H1 (cell line): ENCODE data around the gene EIF4A2. TPM values are rescaled to one million over a fixed set of nuclear protein-coding genes. Genes with fewer than 3 reads are reported as not detected.

Experiments
- CTCF ChIA-PET: fragments of 300-600 bp; sonication (Branson Sonifier 250); formaldehyde crosslinking; loops from one replicate; lab custom pipeline; 2021; ENCODE audit not compliant: partially characterized antibody; lab: Charles Lee
- POLR2A ChIA-PET: fragments of 300-600 bp; sonication (Branson Sonifier 250); formaldehyde crosslinking; loops from one replicate; lab custom pipeline; 2021; ENCODE audit warnings: inconsistent platforms; ENCODE audit not compliant: partially characterized antibody; lab: Charles Lee
- DNase-seq, 2 experiments: peaks; one replicate each; pipeline versions ENCODE4 v3.0.0 to v3.0.0-alpha.2; 2010 to 2022; ENCODE audit warnings: low spot score in 2 of 2, low read depth in 1 of 2, mixed read lengths in 1 of 2
- FAIRE-seq: peaks from 2 replicates; lab custom pipeline; 2011; peaks lifted over from hg19 to GRCh38; lab: Jason Lieb, UNC
- H2AFZ ChIP-seq: 2 replicates; pipeline ENCODE4 v1.8.1; 2012; ENCODE audit warnings: low read length, inconsistent platforms
- H2AK5ac ChIP-seq: 2 replicates; pipeline ENCODE4 v1.6.1; 2013; ENCODE audit warnings: low read depth, low read length
- H2BK120ac ChIP-seq: replicated peaks from 2 replicates; pipeline ENCODE3; 2013; ENCODE audit warnings: low read depth, low read length, inconsistent platforms
- H2BK12ac ChIP-seq: 2 replicates; pipeline ENCODE4 v1.6.1; 2013; ENCODE audit warnings: low read depth, low read length
- H2BK15ac ChIP-seq: 2 replicates; pipeline ENCODE4 v1.6.1; 2013; ENCODE audit warnings: low read length
- H2BK20ac ChIP-seq: 2 replicates; pipeline ENCODE4 v1.6.1; 2013; ENCODE audit warnings: low read length
- H2BK5ac ChIP-seq: 2 replicates; pipeline ENCODE4 v1.6.1; 2013; ENCODE audit warnings: low read depth, low read length
- H3K14ac ChIP-seq: 2 replicates; pipeline ENCODE4 v1.6.1; 2013; ENCODE audit warnings: inconsistent platforms; ENCODE audit not compliant: insufficient read length
- H3K18ac ChIP-seq: 2 replicates; pipeline ENCODE4 v1.6.1; 2013; ENCODE audit warnings: low read length; ENCODE audit errors: extremely low read depth
- H3K23ac ChIP-seq: 2 replicates; pipeline ENCODE4 v1.6.1; 2013; ENCODE audit warnings: inconsistent platforms; ENCODE audit not compliant: insufficient read length
- H3K23me2 ChIP-seq: 2 replicates; pipeline ENCODE4 v1.6.1; 2013; ENCODE audit warnings: low read depth, low read length
- H3K27ac ChIP-seq: 2 replicates; pipeline ENCODE4 v1.6.1; 2011; ENCODE audit warnings: low read depth, low read length, inconsistent platforms
- H3K27me3 ChIP-seq, 4 experiments: replicated peaks in 1 of 4; 1 replicate in 1 of 4; 2 replicates in 3 of 4; pipeline versions ENCODE4 v1.6.1 to v1.8.1; 2011 to 2013; ENCODE audit warnings: low read length in 3 of 4, mild to moderate bottlenecking in 3 of 4, inconsistent platforms in 2 of 4, mixed read lengths in 2 of 4, moderate library complexity in 1 of 4; ENCODE audit not compliant: control insufficient read depth in 3 of 4, insufficient read depth in 3 of 4; ENCODE audit errors: extremely low read depth in 1 of 4
- H3K36me3 ChIP-seq, 4 experiments: 2 replicates each; pipeline versions ENCODE4 v1.6.1 to v1.8.1; 2011 to 2013; ENCODE audit warnings: mild to moderate bottlenecking in 4 of 4, low read length in 3 of 4, moderate library complexity in 2 of 4, control low read depth in 1 of 4, inconsistent platforms in 1 of 4; ENCODE audit not compliant: insufficient read depth in 4 of 4, control insufficient read depth in 2 of 4
- H3K4ac ChIP-seq: replicated peaks from 2 replicates; pipeline ENCODE3; 2013; ENCODE audit warnings: low read length, low read depth, mixed read lengths, inconsistent platforms; ENCODE audit not compliant: insufficient read length
- H3K4me1 ChIP-seq, 4 experiments: replicated peaks in 1 of 4; 1 replicate in 1 of 4; 2 replicates in 3 of 4; pipeline versions ENCODE4 v1.6.1 to v1.8.1; 2011 to 2013; ENCODE audit warnings: low read length in 3 of 4, inconsistent platforms in 2 of 4, mixed read lengths in 1 of 4; ENCODE audit not compliant: insufficient read depth in 4 of 4, control insufficient read depth in 3 of 4
- H3K4me2 ChIP-seq, 2 experiments: 2 replicates each; pipeline versions ENCODE4 v1.6.1 to v1.8.1; 2011 to 2013; ENCODE audit warnings: low read depth in 2 of 2, low read length in 2 of 2, control low read depth in 1 of 2, inconsistent platforms in 1 of 2, mild to moderate bottlenecking in 1 of 2; ENCODE audit not compliant: insufficient read depth in 1 of 2
- H3K4me3 ChIP-seq, 4 experiments: fragments of 200-600, 300-600 bp in 1 of 4; sonication (generic), shearing (Covaris generic), sonication (Bioruptor Twin) in 1 of 4; 2 replicates each; pipeline versions ENCODE4 v1.5.1 to v1.8.1; 2011 to 2016; ENCODE audit warnings: low read length in 4 of 4, low read depth in 3 of 4, control low read depth in 2 of 4, inconsistent platforms in 2 of 4, mild to moderate bottlenecking in 2 of 4, mixed read lengths in 1 of 4, moderate library complexity in 1 of 4; ENCODE audit not compliant: insufficient read depth in 2 of 4; ENCODE audit errors: extremely low read depth in 1 of 4
- H3K56ac ChIP-seq: replicated peaks from 2 replicates; pipeline ENCODE3; 2013; ENCODE audit warnings: low read depth, mild to moderate bottlenecking, mixed read lengths, low read length, inconsistent platforms; ENCODE audit not compliant: insufficient read length
- H3K79me1 ChIP-seq: 2 replicates; pipeline ENCODE4 v1.6.1; 2013; ENCODE audit warnings: low read depth, low read length, control low read depth
- H3K79me2 ChIP-seq, 2 experiments: 2 replicates each; pipeline versions ENCODE4 v1.6.1 to v1.8.1; 2012 to 2013; ENCODE audit warnings: low read length in 2 of 2, mild to moderate bottlenecking in 2 of 2, inconsistent platforms in 1 of 2; ENCODE audit not compliant: insufficient read depth in 2 of 2, control insufficient read depth in 1 of 2
- H3K9ac ChIP-seq, 4 experiments: replicated peaks in 1 of 4; 1 replicate in 1 of 4; 2 replicates in 3 of 4; pipeline versions ENCODE4 v1.6.1 to v1.8.1; 2011 to 2013; ENCODE audit warnings: low read depth in 3 of 4, low read length in 3 of 4, control low read depth in 2 of 4, mild to moderate bottlenecking in 2 of 4, moderate library complexity in 2 of 4, inconsistent platforms in 1 of 4; ENCODE audit errors: extremely low read depth in 1 of 4
- H3K9me3 ChIP-seq, 2 experiments: 2 replicates each; pipeline versions ENCODE4 v1.6.1 to v1.8.1; 2012 to 2013; ENCODE audit warnings: mild to moderate bottlenecking in 2 of 2, moderate library complexity in 2 of 2, control low read depth in 1 of 2, inconsistent platforms in 1 of 2, low read depth in 1 of 2, low read length in 1 of 2, mixed read lengths in 1 of 2; ENCODE audit not compliant: insufficient read depth in 2 of 2
- H4K20me1 ChIP-seq, 2 experiments: replicated peaks in 1 of 2; 2 replicates each; pipeline versions ENCODE3 to v1.8.1; 2011 to 2013; ENCODE audit warnings: inconsistent platforms in 2 of 2, low read length in 2 of 2, mild to moderate bottlenecking in 1 of 2; ENCODE audit not compliant: insufficient read depth in 2 of 2, control insufficient read depth in 1 of 2
- H4K5ac ChIP-seq: 2 replicates; pipeline ENCODE4 v1.6.1; 2013; ENCODE audit warnings: low read length, low read depth, mixed read lengths, inconsistent platforms; ENCODE audit not compliant: insufficient read length
- H4K8ac ChIP-seq: 2 replicates; pipeline ENCODE4 v1.8.0; 2013; ENCODE audit warnings: mild to moderate bottlenecking, moderate library complexity, low read length, inconsistent platforms; ENCODE audit not compliant: insufficient read depth; ENCODE audit errors: extremely low read depth
- H4K91ac ChIP-seq: replicated peaks from 2 replicates; pipeline ENCODE3; 2013; ENCODE audit warnings: low read length, mixed read lengths, inconsistent platforms; ENCODE audit not compliant: insufficient read length
- ASH2L ChIP-seq: fragments of 200-600, 300-600 bp; sonication (generic); IDR thresholded peaks from one replicate; pipeline ENCODE4 v1.7.1; 2017; ENCODE audit warnings: low read length
- CEBPB ChIP-seq: IDR thresholded peaks from 2 replicates; pipeline ENCODE4 v1.6.1; 2012; ENCODE audit warnings: low read depth, low read length
- CHD1 ChIP-seq: IDR thresholded peaks from 2 replicates; pipeline ENCODE4 v1.6.1; 2012; ENCODE audit warnings: low read depth, low read length, improper control_type of control experiment
- KDM4A ChIP-seq: IDR thresholded peaks from one replicate; pipeline ENCODE4 v1.7.1; 2012; ENCODE audit warnings: low read depth, mild to moderate bottlenecking, moderate library complexity, low read length, inconsistent platforms; ENCODE audit not compliant: severe bottlenecking
- MAX ChIP-seq: IDR thresholded peaks from 2 replicates; pipeline ENCODE4 v1.6.1; 2012; ENCODE audit warnings: inconsistent platforms
- POLR2AphosphoS5 ChIP-seq: IDR thresholded peaks from 2 replicates; pipeline ENCODE4 v1.6.1; 2011; ENCODE audit warnings: low read depth, low read length
- SAP30 ChIP-seq: fragments of 300-600 bp; sonication (generic); IDR thresholded peaks from 2 replicates; pipeline ENCODE4 v1.7.1; 2012; ENCODE audit warnings: low read length, moderate library complexity, mild to moderate bottlenecking, inconsistent platforms; ENCODE audit not compliant: insufficient read depth, insufficient replicate concordance
- SRF ChIP-seq: IDR thresholded peaks from 2 replicates; pipeline ENCODE4 v1.6.1; 2011; ENCODE audit warnings: mild to moderate bottlenecking, low read depth, low read length, moderate library complexity
- WGBS, 2 experiments: shearing (Covaris generic) in 1 of 2; methylation state at CpG; one replicate each; pipeline versions ENCODE4 v1.1.6 to v1.1.7; 2013 to 2015; ENCODE audit warnings: low lambda C conversion rate in 2 of 2, mixed read lengths in 2 of 2, inconsistent platforms in 1 of 2, low coverage in 1 of 2, missing lambda C conversion rate in 1 of 2; ENCODE audit not compliant: insufficient replicate concordance in 2 of 2, insufficient coverage in 1 of 2, insufficient read length in 1 of 2; ENCODE audit errors: extremely low coverage in 1 of 2, missing lambda C conversion rate in 1 of 2; 5-methylcytosine and 5-hydroxymethylcytosine counted together
- polyA plus RNA-seq, 7 experiments: library from polyadenylated mRNA; depleted of rRNA in 3 of 7; stranded (reverse) in 5 of 7; unstranded in 2 of 7; fragments of >200 nt in 5 of 7; fragments of 200-250 nt in 2 of 7; gene quantifications; 1 replicate in 5 of 7; 2 replicates in 1 of 7; 4 replicates in 1 of 7; pipeline versions ENCODE4 v1.2.1 to v1.2.3, GENCODE V29; 2011 to 2013; ENCODE audit warnings: missing spikeins in 2 of 7, mixed read lengths in 2 of 7
- total RNA-seq: library from RNA; stranded (reverse); fragmentation: NEBNext Ultra II Directional; extraction: Animal tissue kit (Norgen Biotek cat#: 25700); gene quantifications from 2 replicates; pipeline ENCODE4 v1.2.1, GENCODE V29; 2021
- TF ChIP-seq, protein P1 (sequence below): IDR thresholded peaks from 2 replicates; pipeline ENCODE4 v1.6.1; 2011; ENCODE audit warnings: low read depth, mild to moderate bottlenecking, low read length; ENCODE audit not compliant: insufficient read depth

Gene EIF4A2
- total and polyA plus RNA-seq, 2 of the 8 experiments (the other 6 are each of a cell fraction or from before 2014, with no cell fraction given), result 527 to 604 TPM

- H3K4me1 ChIP-seq, result peaks cover 7 to 23% (median 19%) of the 10 kb centered on the region in 4 experiments
- TF ChIP-seq CHD1 (no peak), CEBPB (no peak), POLR2AphosphoS5 (no peak), ASH2L (no peak), SAP30 (no peak), SRF (no peak), KDM4A (peak; percentile 2), MAX (0 out of 2 replicates have a peak, but pooled peaks have one; percentile 29)
- TF ChIP-seq, protein P1, sequence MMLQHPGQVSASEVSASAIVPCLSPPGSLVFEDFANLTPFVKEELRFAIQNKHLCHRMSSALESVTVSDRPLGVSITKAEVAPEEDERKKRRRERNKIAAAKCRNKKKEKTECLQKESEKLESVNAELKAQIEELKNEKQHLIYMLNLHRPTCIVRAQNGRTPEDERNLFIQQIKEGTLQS, result no peak
Observed at GRCh38 chr3:186826410-186826975, 43.1 kb downstream of the EIF4A2 start.

More at GRCh38 chr3:186826410-186826975, 43.1 kb downstream of the EIF4A2 start:
- H2AK5ac ChIP-seq, result no peak overlapping the region
- peak overlapping the region in 1 of 4 experiments; percentile 13; a peak in 1 of 7 replicates for H3K9ac ChIP-seq
- FAIRE-seq, result no peak
- no peak overlapping the region for H2BK15ac ChIP-seq
- H4K91ac ChIP-seq, result no peak overlapping the region
- H4K20me1 ChIP-seq, result no peaks in the 10 kb centered on the region
- peak overlapping the region; percentile 70 to 85 for H3K4me2 ChIP-seq
- no peak overlapping the region for H3K56ac ChIP-seq
- CTCF ChIA-PET, result interaction anchor here (0.6 to 1.5 kb wide), 3 partner anchors 14 to 314 kb away, joined by 3 to 6 read pairs (median 3); no protein-coding TSS in a partner anchor
- H3K36me3 ChIP-seq, result no peaks in the 10 kb centered on the region
- peaks cover 15% of the 10 kb centered on the region; the same call in 1 of the 2 replicates for H3K23me2 ChIP-seq
- no peaks in the 10 kb centered on the region; the same call in 1 of the 2 replicates for H3K79me1 ChIP-seq
- H3K4me3 ChIP-seq, result peak overlapping the region; percentile 43 to 69 (median 46)
- H2BK120ac ChIP-seq, result no peak overlapping the region
- POLR2A ChIA-PET, result interaction anchor here (0.6 to 7.4 kb wide), 7 partner anchors 20 to 289 kb away, joined by 3 to 73 read pairs (median 4); partner anchors contain the start of genes EIF4A2 and RFC4
- H3K27ac ChIP-seq, result no peak overlapping the region
- H4K5ac ChIP-seq, result no peak overlapping the region
- H3K27me3 ChIP-seq, result peaks cover 0 to 38% (median 29%) of the 10 kb centered on the region in 4 experiments; a peak in 6 of 7 replicates
- 23% methylated on average over 5 of the region's 14 CpGs; no CpG with 5 or more reads in 1 of the 2 experiments for WGBS, 2 experiments
- no peak overlapping the region for H3K18ac ChIP-seq
- DNase-seq, result peak in 1 of 2 experiments; percentile 54
- H3K4ac ChIP-seq, result no peak overlapping the region
- no peaks in the 10 kb centered on the region for H3K9me3 ChIP-seq
- H3K23ac ChIP-seq, result no peak overlapping the region
- H4K8ac ChIP-seq, result no peak overlapping the region
- H2BK5ac ChIP-seq, result no peak overlapping the region
- H3K79me2 ChIP-seq, result no peaks in the 10 kb centered on the region
- H2BK20ac ChIP-seq, result no peak overlapping the region
- H2AFZ ChIP-seq, result no peak overlapping the region
- no peak overlapping the region for H2BK12ac ChIP-seq
- no peak overlapping the region for H3K14ac ChIP-seq
